Breast epithelium (tissue), 3 donors: ENCODE data around the gene ITPR1.

Source experiments
- CTCF ChIP-seq, 3 donors: fragments of 450-650 bp; IDR thresholded peaks; one replicate each; pipeline ENCODE4 v1.5.1; 2016 to 2017; ENCODE audit warnings: antibody characterized with exemption in 3 of 3, mild to moderate bottlenecking in 3 of 3, moderate library complexity in 3 of 3
- POLR2A ChIP-seq: fragments of 450-650 bp; IDR thresholded peaks from one replicate; pipeline ENCODE4 v1.6.1; 2016; ENCODE audit warnings: antibody characterized with exemption, mild to moderate bottlenecking, moderate library complexity
- POLR2AphosphoS5 ChIP-seq, 3 donors: sonication (generic); formaldehyde crosslinking; IDR thresholded peaks; one replicate each; pipeline ENCODE4 v1.6.1; 2017; ENCODE audit warnings: antibody characterized with exemption in 3 of 3

- TF ChIP-seq CTCF (IDR thresholded peaks at IDR 0.05) (no peak), POLR2AphosphoS5 (IDR thresholded peaks at IDR 0.05) (no peak), POLR2A (no peak)
Measured at GRCh38 chr3:4597208-4597985, 104.2 kb downstream of the ITPR1 start.
